NCI-H1105 treated with DMSO at 0.1 percent for 48 hours (cell line): ENCODE measurements around the gene DPYSL4.
"Not testable (repeated sequence)": the region's sequence is repeated elsewhere in the genome, so short reads cannot be mapped to it uniquely, and the experiment has no call there.

Source experiments
- DNase-seq: peaks from one replicate; lab custom pipeline; 2025; lab: John Stamatoyannopoulos, UW

DPYSL4 gene

DNA sequence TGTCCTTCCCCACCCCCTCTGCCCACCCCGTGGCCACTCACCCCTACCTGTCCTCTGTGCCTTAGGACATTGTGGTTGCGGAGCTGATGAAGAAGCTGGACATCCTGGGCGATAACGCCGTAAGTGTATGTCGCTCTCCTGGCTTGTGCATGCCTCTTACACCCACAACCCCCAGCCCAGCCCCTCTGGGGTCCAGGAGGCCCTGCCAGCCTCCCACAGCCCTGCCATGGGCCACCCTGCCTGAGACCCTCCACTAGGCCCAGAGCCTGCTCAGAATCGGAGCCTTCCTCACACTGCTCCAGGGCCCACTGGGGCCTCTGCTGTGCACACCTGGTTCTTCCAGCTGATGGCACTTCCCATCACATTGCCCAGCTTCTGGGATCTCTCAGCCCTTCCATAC lies 36.8 kb upstream of the DPYSL4 start:
- no peak for DNase-seq

- no peak for DNase-seq
Measured at GRCh38 chr10:132150777-132151176, 36.0 kb upstream of the DPYSL4 start.

- no peak for DNase-seq
Measured at GRCh38 chr10:132151286-132151950, 35.3 kb upstream of the DPYSL4 start.

DNA sequence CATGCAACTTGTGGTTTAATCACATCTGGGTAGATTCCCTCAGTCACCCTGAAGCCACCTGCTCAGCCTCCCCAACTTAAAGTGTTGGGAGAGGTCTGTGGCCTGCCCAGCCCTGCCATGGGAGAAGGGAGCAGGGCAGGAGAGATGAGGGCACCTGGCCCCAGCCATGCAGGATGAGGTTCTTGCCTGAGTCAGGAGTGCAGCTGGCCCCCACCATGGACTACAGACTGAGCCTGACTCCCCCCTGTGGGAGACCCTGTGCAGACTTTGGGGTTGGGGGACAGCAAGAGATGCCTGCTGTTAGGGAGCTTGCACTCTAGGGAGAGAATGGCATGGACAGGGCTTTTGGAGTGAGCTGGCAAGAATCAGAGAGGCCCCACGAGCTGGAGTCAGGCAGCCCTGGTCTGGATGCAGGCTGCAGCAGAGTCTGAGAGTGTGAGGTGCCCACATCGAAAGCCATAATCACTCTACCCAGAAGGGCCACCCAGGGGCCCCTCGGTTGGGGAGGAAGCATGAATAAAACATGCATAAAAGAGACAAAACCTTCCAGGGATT lies 34.7 kb upstream of the DPYSL4 start:
- no peak for DNase-seq

DNA sequence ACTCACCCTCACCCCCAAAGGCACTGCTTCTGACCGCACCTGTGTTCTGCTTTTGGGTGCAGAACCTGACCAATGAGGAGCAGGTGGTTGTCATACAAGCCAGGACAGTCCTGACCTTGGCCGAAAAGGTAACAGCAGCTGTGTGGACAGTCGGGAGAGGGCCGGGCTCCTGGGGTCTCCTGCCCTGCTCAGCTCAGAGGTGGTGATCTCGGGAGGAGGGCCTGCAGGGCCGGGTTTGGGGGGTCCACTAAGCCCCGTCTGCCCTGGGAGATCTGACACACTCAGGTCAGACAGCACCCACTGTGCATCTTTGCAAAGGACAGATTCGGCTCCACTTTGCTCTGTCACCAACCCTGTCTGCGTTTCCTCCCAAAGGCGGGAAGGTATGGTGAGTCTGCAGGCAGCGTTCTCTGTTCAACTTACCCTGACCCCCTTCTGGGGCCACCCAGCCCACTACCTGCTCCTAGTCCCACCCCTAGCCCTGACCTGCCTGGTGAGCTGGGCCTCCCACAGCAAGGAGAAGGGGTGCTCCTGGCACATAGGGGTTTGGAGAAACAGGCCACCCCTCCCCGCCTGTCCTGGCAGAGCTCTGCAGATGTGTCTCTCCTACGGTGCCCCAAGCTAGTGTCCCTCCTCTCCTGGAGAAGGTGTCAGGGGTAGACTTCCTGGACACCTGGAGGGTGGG lies 33.7 kb upstream of the DPYSL4 start:
- no peak for DNase-seq

- no peak for DNase-seq
Measured at GRCh38 chr10:132153616-132154217, 33.0 kb upstream of the DPYSL4 start.

GRCh38 chr10:132154440-132154839 lies 32.3 kb upstream of the DPYSL4 start:
- no peak for DNase-seq

DNA sequence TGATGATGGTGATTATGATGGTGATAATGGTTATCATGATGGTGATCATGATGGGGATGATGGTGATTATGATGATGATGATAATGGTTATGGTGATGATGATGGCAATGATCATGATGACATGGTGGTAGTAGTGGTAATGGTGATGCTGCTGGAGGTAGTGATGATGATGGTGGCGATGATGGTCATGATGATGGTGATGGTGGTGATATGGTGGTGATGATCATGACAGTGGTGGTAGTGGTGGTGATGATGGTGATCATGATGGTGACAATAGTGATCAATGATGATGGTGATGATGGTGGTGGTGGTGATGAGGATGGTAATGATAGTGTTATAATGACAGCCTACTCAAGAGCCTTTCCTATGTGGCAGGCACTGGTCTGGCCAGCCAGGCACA lies 31.8 kb upstream of the DPYSL4 start:
- no peak for DNase-seq

DNA sequence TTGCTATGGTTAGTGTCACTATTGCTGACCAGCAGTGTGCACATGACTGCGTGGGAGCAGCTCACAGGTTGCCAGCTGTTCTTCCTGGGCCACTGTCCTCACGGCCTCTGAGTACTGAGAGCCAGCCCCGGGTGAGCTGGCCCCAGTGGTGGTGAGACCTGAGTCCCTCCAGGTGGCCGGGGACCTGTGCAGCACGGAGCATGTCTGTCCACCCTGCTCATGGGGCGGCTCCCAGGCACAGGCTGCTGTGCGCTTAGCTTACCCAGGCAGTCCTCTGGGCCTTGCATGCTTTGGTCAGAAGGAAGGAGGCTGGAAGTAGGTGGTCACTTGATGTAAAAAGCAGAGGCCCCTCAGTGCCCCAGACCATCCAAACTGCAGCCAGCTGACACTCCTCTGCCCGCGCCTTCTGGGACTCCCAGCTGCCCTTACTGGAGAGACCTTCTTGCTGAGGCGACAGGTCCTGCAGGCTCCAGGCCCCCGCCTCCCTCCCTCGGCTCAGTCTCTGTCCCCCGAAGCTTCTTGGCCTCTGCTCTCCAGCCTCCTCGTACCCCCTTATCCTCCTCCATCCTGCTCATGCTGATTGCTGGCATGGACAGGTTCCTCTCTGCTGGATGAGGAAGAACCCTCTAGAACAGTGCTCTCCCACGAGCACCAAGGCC lies 30.9 kb upstream of the DPYSL4 start:
- no peak for DNase-seq

GRCh38 chr10:132156382-132156781 lies 30.4 kb upstream of the DPYSL4 start:
- DNase-seq = no peak

DNA sequence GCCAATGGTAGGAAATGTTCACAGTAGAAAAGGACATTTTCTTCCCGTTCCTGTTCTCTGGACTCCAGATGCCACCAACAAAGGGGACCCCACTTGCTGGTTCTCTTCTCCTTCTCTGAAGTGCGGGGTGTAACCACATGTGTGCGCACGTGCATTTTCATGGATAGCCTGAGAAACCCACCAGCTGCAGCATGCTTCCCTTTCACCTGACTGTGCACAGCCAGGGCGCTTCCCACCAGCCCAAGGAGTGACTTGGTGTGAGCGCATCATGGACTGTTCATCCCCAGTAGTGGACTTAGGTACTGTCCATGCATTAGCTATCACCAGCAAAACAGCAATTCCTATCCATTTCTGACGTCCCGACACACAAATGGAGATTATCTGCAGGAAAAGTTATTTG lies 29.6 kb upstream of the DPYSL4 start:
- DNase-seq = no peak

DNA sequence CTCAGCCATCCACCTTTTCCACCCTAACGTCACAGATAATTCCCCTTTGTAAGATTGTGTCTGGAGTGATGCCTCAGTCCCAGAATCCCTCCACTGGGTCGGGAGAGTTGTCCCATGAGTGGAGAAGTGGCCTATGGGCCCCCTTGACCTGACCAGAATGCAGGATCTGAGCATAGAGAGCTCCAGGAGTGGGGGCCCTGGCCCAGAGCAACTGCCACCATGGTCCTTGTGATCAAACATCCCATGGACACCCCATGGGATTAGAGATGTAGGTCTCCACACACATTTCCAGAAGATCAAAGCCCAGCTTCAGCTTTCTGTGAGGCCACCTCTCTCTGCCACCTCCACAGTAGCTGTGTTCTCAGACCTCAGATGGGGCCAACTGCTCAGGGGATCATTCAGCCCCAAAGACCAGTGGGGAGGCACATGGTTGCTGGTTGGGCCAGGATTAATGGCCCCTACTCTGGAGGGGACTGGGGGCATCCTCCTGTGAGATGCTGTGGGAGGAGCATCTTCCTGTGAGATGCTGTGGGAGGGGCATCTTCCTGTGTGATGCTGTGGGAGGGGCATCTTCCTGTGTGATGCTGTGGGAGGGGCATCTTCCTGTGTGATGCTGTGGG lies 28.5 kb upstream of the DPYSL4 start:
- DNase-seq = no peak

GRCh38 chr10:132158823-132159222 lies 27.9 kb upstream of the DPYSL4 start:
- DNase-seq = no peak

DNA sequence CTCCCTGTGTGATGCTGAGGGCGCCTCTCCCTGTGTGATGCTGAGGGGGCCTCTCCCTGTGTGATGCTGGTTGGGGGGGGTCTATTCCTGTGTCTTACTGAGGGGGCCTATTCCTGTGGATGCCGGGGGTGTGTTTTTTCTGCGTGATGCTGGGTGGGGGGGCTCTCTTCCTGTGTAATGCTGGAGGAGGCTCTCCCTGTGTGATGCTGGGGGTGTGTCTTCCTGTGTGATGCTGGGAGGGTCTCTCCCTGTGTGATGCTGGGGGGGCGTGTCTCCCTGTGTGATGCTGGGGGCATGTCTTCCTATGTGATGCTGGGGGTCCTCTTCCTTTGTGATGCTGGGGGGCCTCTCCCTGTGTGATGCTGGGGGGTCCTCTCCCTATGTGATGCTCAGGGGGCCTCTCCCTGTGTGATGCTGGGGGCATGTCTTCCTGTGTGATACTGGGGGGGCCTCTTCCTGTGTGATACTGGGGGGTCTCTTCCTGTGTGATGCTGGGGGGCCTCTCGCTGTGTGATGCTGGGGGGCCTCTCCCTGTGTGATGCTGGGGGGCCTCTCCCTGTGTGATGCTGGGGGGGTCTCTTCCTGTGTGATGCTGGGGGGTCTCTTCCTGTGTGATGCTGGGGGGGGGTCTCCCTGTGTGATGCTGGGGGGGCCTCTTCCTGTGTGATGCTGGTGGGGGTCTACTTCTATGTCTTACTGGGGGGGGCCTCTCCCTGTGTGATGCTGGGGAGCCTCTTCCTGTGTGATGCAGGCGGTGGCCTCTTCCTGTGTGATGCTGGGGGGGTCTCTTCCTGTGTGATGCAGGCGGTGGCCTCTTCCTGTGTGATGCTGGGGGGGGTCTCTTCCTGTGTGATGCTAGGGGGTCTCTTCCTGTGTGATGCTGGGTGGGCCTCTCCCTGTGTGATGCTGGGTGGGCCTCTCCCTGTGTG lies 27.2 kb upstream of the DPYSL4 start:
- not testable (repeated sequence) for DNase-seq

DNA sequence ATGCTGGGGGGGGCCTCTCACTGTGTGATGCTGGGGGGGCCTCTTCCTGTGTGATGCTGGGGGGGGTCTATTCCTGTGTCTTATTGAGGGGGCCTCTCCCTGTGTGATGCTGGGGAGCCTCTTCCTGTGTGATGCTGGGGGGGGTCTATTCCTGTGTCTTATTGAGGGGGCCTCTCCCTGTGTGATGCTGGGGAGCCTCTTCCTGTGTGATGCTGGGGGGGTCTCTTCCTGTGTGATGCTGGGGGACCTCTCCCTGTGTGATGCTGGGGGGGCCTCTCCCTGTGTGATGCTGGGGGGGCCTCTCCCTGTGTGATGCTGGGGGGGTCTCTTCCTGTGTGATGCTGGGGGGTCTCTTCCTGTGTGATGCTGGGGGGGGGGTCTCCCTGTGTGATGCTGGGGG lies 26.5 kb upstream of the DPYSL4 start:
- DNase-seq = not testable (repeated sequence)

DNA sequence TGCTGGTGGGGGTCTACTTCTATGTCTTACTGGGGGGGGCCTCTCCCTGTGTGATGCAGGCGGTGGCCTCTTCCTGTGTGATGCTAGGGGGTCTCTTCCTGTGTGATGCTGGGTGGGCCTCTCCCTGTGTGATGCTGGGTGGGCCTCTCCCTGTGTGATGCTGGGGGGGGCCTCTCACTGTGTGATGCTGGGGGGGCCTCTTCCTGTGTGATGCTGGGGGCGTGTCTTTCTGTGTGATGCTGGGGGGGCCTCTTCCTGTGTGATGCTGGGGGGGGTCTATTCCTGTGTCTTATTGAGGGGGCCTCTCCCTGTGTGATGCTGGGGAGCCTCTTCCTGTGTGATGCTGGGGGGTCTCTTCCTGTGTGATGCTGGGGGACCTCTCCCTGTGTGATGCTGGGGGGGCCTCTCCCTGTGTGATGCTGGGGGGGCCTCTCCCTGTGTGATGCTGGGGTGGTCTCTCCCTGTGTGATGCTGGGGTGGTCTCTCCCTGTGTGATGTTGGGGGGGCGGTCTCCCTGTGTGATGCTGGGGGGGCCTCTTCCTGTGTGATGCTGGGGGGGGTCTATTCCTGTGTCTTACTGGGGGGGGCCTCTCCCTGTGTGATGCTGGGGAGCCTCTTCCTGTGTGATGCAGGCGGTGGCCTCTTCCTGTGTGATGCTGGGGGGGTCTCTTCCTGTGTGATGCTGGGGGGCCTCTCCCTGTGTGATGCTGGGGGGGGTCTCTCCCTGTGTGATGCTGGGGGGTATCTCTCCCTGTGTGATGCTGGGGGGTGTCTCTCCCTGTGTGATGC lies 25.7 kb upstream of the DPYSL4 start:
- not testable (repeated sequence) for DNase-seq

DNA sequence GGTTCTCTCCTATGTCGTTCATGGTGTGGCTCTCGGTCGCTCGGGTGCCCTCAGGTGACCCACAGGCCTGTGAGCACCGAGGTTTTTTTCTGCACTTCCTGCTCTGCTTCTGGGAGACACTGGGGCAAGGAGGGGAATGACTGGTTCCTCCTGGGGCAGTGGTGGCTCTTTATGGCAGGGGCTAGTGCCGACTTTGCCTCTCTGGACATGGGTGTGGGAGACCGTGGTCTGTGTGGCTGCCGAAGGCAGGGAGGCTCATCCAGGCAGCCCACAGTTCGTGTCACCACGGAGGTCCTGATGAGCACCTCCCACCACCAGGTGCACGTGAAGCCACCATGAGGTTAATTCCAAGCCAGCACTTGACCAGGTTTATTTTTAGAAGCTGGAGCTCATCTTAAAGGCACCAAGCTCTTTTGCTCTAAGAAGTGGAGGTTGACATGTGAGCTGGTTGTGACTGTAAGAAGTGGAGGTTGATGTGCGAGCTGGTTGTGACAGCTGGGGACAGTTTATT lies 24.7 kb upstream of the DPYSL4 start:
- DNase-seq = no peak

DNA sequence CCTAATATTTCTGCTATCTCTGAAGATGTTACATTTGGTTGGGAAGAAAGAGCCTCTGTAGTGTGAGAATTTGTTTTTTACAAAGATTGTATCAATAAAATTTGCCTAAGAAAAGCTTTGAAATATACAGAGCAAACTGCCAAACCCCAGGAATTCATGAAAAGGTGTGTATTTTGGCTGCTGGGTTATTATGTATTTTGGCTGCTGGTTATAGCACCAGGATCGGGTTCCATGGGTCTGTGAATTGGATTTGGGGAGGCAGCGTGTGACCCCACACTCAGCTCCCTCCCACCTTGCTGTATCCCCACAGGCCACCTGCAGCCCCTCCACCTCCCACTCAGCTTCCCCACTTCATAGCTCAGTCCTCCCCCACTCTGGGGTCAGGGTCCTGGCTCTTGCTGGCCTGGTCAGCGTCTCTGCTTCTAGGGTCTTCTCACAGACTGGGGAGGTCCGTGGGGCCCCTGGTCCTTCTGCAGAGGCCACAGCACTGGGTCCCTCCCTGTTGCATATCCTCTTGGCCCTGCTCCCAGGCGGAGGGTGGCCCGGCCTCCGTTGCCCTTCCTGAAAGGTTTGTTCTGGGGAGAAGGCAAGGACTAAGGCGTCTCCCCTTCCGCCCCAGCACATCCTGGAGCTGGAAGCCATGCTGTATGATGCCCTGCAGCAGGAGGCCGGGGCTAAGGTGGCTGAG lies 24.0 kb upstream of the DPYSL4 start:
- no peak for DNase-seq

DNA sequence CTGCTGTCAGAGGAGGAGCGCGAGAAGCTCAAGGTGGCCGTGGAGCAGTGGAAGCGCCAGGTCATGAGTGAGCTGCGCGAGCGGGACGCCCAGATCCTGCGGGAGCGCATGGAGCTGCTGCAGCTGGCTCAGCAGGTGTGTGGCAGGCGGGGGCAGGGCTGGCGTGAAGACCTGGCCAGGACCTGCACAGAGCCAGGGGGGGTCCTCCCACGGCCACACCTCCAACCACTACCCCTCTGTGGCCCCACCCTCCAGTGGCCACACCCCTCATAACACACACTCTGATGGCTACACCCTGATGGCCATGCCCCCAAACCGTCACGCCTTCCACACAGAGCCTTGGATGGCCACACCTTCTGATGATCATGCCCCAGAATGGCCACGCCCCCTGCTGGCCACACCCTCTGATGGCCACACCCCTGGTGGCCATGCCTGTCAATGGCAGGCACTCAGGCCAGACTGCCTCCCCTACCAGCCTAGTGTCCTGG lies 23.4 kb upstream of the DPYSL4 start:
- DNase-seq = peak; percentile 75
